ENCODE measurements around the gene TMCC1. TPM values are rescaled to one million over a fixed set of nuclear protein-coding genes. Genes with fewer than 3 reads are reported as not detected.
A peak's percentile ranks its signal among the peaks of the same experiment; 100 is the strongest.

The TMCC1 gene
- total and polyA plus RNA-seq, 4 donors: 10.2 to 60.0 (median 11.0) TPM

GRCh38 chr3:129610276-129610675 lies 283.2 kb downstream of the TMCC1 start:
- WGBS: 59% methylated on average over 10 of the region's 10 CpGs
- peaks cover 2 to 16% (median 10%) of the 10 kb centered on the region in 4 donors for H3K4me1 ChIP-seq (ENCODE audit: control insufficient read depth in 4 of 4, insufficient read depth in 4 of 4, low read length in 3 of 4)

More at GRCh38 chr3:129610276-129610675, 283.2 kb downstream of the TMCC1 start:
- Histone ChIP-seq H3K27ac (ENCODE audit: low read depth in 1 of 2, low read length in 2 of 2) (peak overlapping the region in 1 of 2 donors; percentile 54), H3K27me3 (ENCODE audit: control insufficient read depth in 4 of 4, insufficient read depth in 4 of 4, low read length in 3 of 4) (no peaks in the 10 kb centered on the region), H3K36me3 (ENCODE audit: control insufficient read depth in 4 of 4, insufficient read depth in 3 of 4, low read depth in 1 of 4, low read length in 3 of 4) (no peaks in the 10 kb centered on the region), H3K9me3 (ENCODE audit: control insufficient read depth in 4 of 4, low read length in 3 of 4) (no peaks in the 10 kb centered on the region), H3K9ac (ENCODE audit: low read depth in 1 of 2, low read length in 2 of 2) (no peak overlapping the region), H3K4me3 (ENCODE audit: low read depth in 1 of 3, low read length in 3 of 3) (no peak overlapping the region)
- TF ChIP-seq ZBTB33 (IDR thresholded peaks at IDR 0.05) (no peak), SP1 (IDR thresholded peaks at IDR 0.05) (no peak), GABPA (IDR thresholded peaks at IDR 0.05 in 1 of 2, conservative IDR thresholded peaks at IDR 0.05 in 1 of 2) (no peak), EGR1 (IDR thresholded peaks at IDR 0.05; ENCODE audit: low read depth in 2 of 2) (no peak), FOXA1 (IDR thresholded peaks at IDR 0.05) (no peak), NR2F2 (IDR thresholded peaks at IDR 0.05) (no peak), JUND (IDR thresholded peaks at IDR 0.05) (no peak), RAD21 (IDR thresholded peaks at IDR 0.05) (no peak), TAF1 (conservative IDR thresholded peaks at IDR 0.05) (no peak), FOXA2 (IDR thresholded peaks at IDR 0.05) (no peak), REST (IDR thresholded peaks at IDR 0.05) (no peak), CTCF (IDR thresholded peaks at IDR 0.05; ENCODE audit: low read depth, low read length, missing input control) (no peak), RXRA (IDR thresholded peaks at IDR 0.05) (no peak), HNF4G (IDR thresholded peaks at IDR 0.05) (no peak), ATF3 (IDR thresholded peaks at IDR 0.05) (no peak), YY1 (IDR thresholded peaks at IDR 0.05) (no peak), MAX (IDR thresholded peaks at IDR 0.05) (no peak), HNF4A (conservative IDR thresholded peaks at IDR 0.05) (no peak)
- no peak for DNase-seq (ENCODE audit: low spot score)

Measured in liver (tissue), 9 donors.